Activated CD8-positive, alpha-beta T cell treated with anti-CD3 and anti-CD28 coated beads, Interleukin-2, amount 10 ng/mL, durations not matched to agents 7 days and 5 days (primary cell): Measurements from ENCODE around the gene WFDC9. TPM values are rescaled to one million over a fixed set of nuclear protein-coding genes. Genes with fewer than 3 reads are reported as not detected.

Experiments
- total RNA-seq, 2 experiments: library from RNA; stranded (reverse); gene quantifications; one replicate each; pipeline ENCODE4 v1.2.3, GENCODE V29; 2021

WFDC9 gene
- total RNA-seq, 2 experiments from 2014 or later = not detected

Other genes starting within 250 kb of the WFDC9 start
- 1 to 10 TPM; 8.1 to 10.0 TPM for gene DBNDD2, start 223.0 kb downstream of the WFDC9 start, total RNA-seq
- 10 to 100 TPM; 59.6 to 62.4 TPM for gene PIGT, start 215.1 kb downstream of the WFDC9 start, total RNA-seq
- not detected for gene WFDC2, start 161.5 kb downstream of the WFDC9 start, total RNA-seq
- gene SPINT3, start 115.7 kb downstream of the WFDC9 start, total RNA-seq = not detected
- gene WFDC6, start 91.8 kb downstream of the WFDC9 start, total RNA-seq = not detected
- not detected for gene EPPIN, start 83.9 kb downstream of the WFDC9 start, total RNA-seq
- gene WFDC8, start 52.0 kb downstream of the WFDC9 start, total RNA-seq = not detected
- gene WFDC10A, start 1.5 kb downstream of the WFDC9 start, total RNA-seq = not detected
- not detected for gene WFDC11, start 39.0 kb upstream of the WFDC9 start, total RNA-seq
- not detected for gene WFDC13, start 70.8 kb upstream of the WFDC9 start, total RNA-seq
- not detected for gene WFDC10B, start 73.7 kb upstream of the WFDC9 start, total RNA-seq
- not detected for gene SPINT4, start 91.1 kb upstream of the WFDC9 start, total RNA-seq
- not detected for gene WFDC3, start 160.6 kb upstream of the WFDC9 start, total RNA-seq
- 10 to 100 TPM; 34.7 to 34.8 TPM for gene DNTTIP1, start 160.7 kb upstream of the WFDC9 start, total RNA-seq
- 100 to 1,000 TPM; 251 to 261 TPM for gene UBE2C, start 181.4 kb upstream of the WFDC9 start, total RNA-seq
- not detected for gene TNNC2, start 196.0 kb upstream of the WFDC9 start, total RNA-seq
- 1 to 10 TPM; 1.6 to 1.7 TPM for gene SNX21, start 202.5 kb upstream of the WFDC9 start, total RNA-seq
- gene ACOT8, start 226.1 kb upstream of the WFDC9 start, total RNA-seq = 10 to 100 TPM; 29.3 to 32.1 TPM
- 1 to 10 TPM; 5.1 to 5.8 TPM for gene ZSWIM3, start 226.3 kb upstream of the WFDC9 start, total RNA-seq
- 1 to 10 TPM; 7.0 TPM for gene ZSWIM1, start 249.9 kb upstream of the WFDC9 start, total RNA-seq